GM23248 (cell line): ENCODE results near the gene CHMP4A.

Experiments used
- EZH2 ChIP-seq: fragments of 200-600 bp; sonication (generic); IDR thresholded peaks from 2 replicates; pipeline ENCODE4 v1.6.1; 2018; ENCODE audit warnings: antibody characterized with exemption, mild to moderate bottlenecking; ENCODE audit not compliant: insufficient read depth, poor library complexity, severe bottlenecking
- EZH2phosphoT487 ChIP-seq: fragments of 200-600 bp; sonication (generic); IDR thresholded peaks from 2 replicates; pipeline ENCODE4 v1.6.1; 2018; ENCODE audit warnings: antibody characterized with exemption, moderate library complexity, mild to moderate bottlenecking, low read depth; ENCODE audit not compliant: insufficient read depth

- TF ChIP-seq EZH2phosphoT487 (no peak), EZH2 (no peak)
Observed at GRCh38 chr14:24231263-24232120, 18.2 kb upstream of the CHMP4A start.
